ENCODE measurements around the gene COL26A1. TPM values are rescaled to one million over a fixed set of nuclear protein-coding genes. Genes with fewer than 3 reads are reported as not detected.
A peak's percentile ranks its signal among the peaks of the same experiment; 100 is the strongest.
"Not testable (repeated sequence)": the region's sequence is repeated elsewhere in the genome, so short reads cannot be mapped to it uniquely, and the experiment has no call there.

COL26A1 gene
- total RNA-seq, 2 experiments from 2014 or later: not detected

GRCh38 chr7:101450064-101450463 is 87.4 kb downstream of the COL26A1 start:
- Mint-ChIP-seq H3K36me3 (ENCODE audit: low read depth) (no peaks in the 10 kb centered on the region), H3K27me3 (peaks cover 2% of the 10 kb centered on the region), H3K4me1 (no peaks in the 10 kb centered on the region), H3K9me3 (no peaks in the 10 kb centered on the region), H3K4me3 (no peak overlapping the region), H3K27ac (no peak overlapping the region)
- no peak for DNase-seq
- ChIA-PET POLR2A (no interaction called here), CTCF (interaction anchor here (0.7 kb wide), 1 partner anchor 12 kb away, joined by 3 read pairs; no protein-coding TSS in a partner anchor)

GRCh38 chr7:101453617-101454016 is 90.9 kb downstream of the COL26A1 start:
- ChIA-PET CTCF (no interaction called here), POLR2A (no interaction called here)
- Mint-ChIP-seq H3K9me3 (no peaks in the 10 kb centered on the region), H3K4me3 (no peak overlapping the region), H3K27me3 (peaks cover 2% of the 10 kb centered on the region), H3K36me3 (ENCODE audit: low read depth) (no peaks in the 10 kb centered on the region), H3K4me1 (no peaks in the 10 kb centered on the region), H3K27ac (no peak overlapping the region)
- DNase-seq: no peak

GRCh38 chr7:101457001-101457750 is 94.5 kb downstream of the COL26A1 start:
- Mint-ChIP-seq H3K4me3 (no peak overlapping the region), H3K9me3 (no peaks in the 10 kb centered on the region)
- CTCF ChIA-PET: interaction anchor here (0.6 kb wide), 1 partner anchor 275 kb away, joined by 3 read pairs; no protein-coding TSS in a partner anchor

GRCh38 chr7:101465131-101465530 is 102.5 kb downstream of the COL26A1 start:
- Mint-ChIP-seq H3K36me3 (ENCODE audit: low read depth) (no peaks in the 10 kb centered on the region), H3K4me1 (peaks cover 14% of the 10 kb centered on the region), H3K27ac (peak overlapping the region; percentile 72), H3K9me3 (no peaks in the 10 kb centered on the region), H3K4me3 (no peak overlapping the region), H3K27me3 (peaks cover 2% of the 10 kb centered on the region)
- POLR2A ChIA-PET: no interaction called here
- DNase-seq: peak; percentile 19
- CTCF ChIA-PET: interaction anchor here (1.4 kb wide), 1 partner anchor 24 kb away, joined by 7 read pairs; no protein-coding TSS in a partner anchor

More at GRCh38 chr7:101457001-101457750, 94.5 kb downstream of the COL26A1 start:
- no peak for DNase-seq
- Mint-ChIP-seq H3K27me3 (peaks cover 2% of the 10 kb centered on the region), H3K36me3 (ENCODE audit: low read depth) (no peaks in the 10 kb centered on the region), H3K4me1 (no peaks in the 10 kb centered on the region), H3K27ac (no peak overlapping the region)
- POLR2A ChIA-PET: no interaction called here

GRCh38 chr7:101465576-101466196 is 103.0 kb downstream of the COL26A1 start:
- H3K27me3 Mint-ChIP-seq: peaks cover 2% of the 10 kb centered on the region
- H3K4me1 Mint-ChIP-seq: peaks cover 14% of the 10 kb centered on the region
- CTCF ChIA-PET: interaction anchor here (0.7 kb wide), 1 partner anchor 8 kb away, joined by 4 read pairs; no protein-coding TSS in a partner anchor
- peak overlapping the region; percentile 72 for H3K27ac Mint-ChIP-seq
- POLR2A ChIA-PET: no interaction called here
- no peaks in the 10 kb centered on the region for H3K9me3 Mint-ChIP-seq
- H3K4me3 Mint-ChIP-seq: no peak overlapping the region
- DNase-seq: peak; percentile 27
- H3K36me3 Mint-ChIP-seq (ENCODE audit: low read depth): no peaks in the 10 kb centered on the region

- Mint-ChIP-seq H3K27me3 (peaks cover 2% of the 10 kb centered on the region), H3K36me3 (ENCODE audit: low read depth) (no peaks in the 10 kb centered on the region), H3K4me1 (peaks cover 14% of the 10 kb centered on the region), H3K9me3 (no peaks in the 10 kb centered on the region), H3K4me3 (no peak overlapping the region), H3K27ac (no peak overlapping the region)
- ChIA-PET CTCF (no interaction called here), POLR2A (no interaction called here)
- DNase-seq: no peak
Measured at GRCh38 chr7:101466871-101467270, 104.2 kb downstream of the COL26A1 start.

GRCh38 chr7:101468546-101469275 is 106.0 kb downstream of the COL26A1 start:
- H3K27ac Mint-ChIP-seq: no peak overlapping the region

GRCh38 chr7:101470668-101471487 is 108.2 kb downstream of the COL26A1 start:
- no peak for DNase-seq
- Mint-ChIP-seq H3K9me3 (no peaks in the 10 kb centered on the region), H3K36me3 (ENCODE audit: low read depth) (no peaks in the 10 kb centered on the region), H3K4me1 (peaks cover 4% of the 10 kb centered on the region), H3K27me3 (peaks cover 2% of the 10 kb centered on the region), H3K27ac (no peak overlapping the region), H3K4me3 (no peak overlapping the region)
- ChIA-PET CTCF (interaction anchor here (0.7 kb wide), 1 partner anchor 108 kb away, joined by 4 read pairs; no protein-coding TSS in a partner anchor), POLR2A (no interaction called here)

More at GRCh38 chr7:101468546-101469275, 106.0 kb downstream of the COL26A1 start:
- no peak overlapping the region for H3K4me3 Mint-ChIP-seq
- ChIA-PET CTCF (no interaction called here), POLR2A (no interaction called here)
- H3K27me3 Mint-ChIP-seq: peaks cover 2% of the 10 kb centered on the region
- peaks cover 14% of the 10 kb centered on the region for H3K4me1 Mint-ChIP-seq
- no peaks in the 10 kb centered on the region for H3K9me3 Mint-ChIP-seq
- no peaks in the 10 kb centered on the region for H3K36me3 Mint-ChIP-seq (ENCODE audit: low read depth)
- DNase-seq: no peak

- POLR2A ChIA-PET: no interaction called here
- Mint-ChIP-seq H3K27me3 (peaks cover 6% of the 10 kb centered on the region), H3K9me3 (peaks cover 5% of the 10 kb centered on the region), H3K36me3 (ENCODE audit: low read depth) (peaks cover 4% of the 10 kb centered on the region), H3K4me3 (no peak overlapping the region), H3K27ac (no peak overlapping the region), H3K4me1 (no peaks in the 10 kb centered on the region)
- CTCF ChIA-PET: interaction anchor here (0.8 kb wide), 1 partner anchor 367 kb away, joined by 5 read pairs; no protein-coding TSS in a partner anchor
- DNase-seq: no peak
Measured at GRCh38 chr7:101474178-101474577, 111.5 kb downstream of the COL26A1 start.

GRCh38 chr7:101475691-101476090 is 113.0 kb downstream of the COL26A1 start:
- DNase-seq; CTCF ChIA-PET; H3K36me3 Mint-ChIP-seq (ENCODE audit: low read depth); H3K27me3 Mint-ChIP-seq; H3K4me3 Mint-ChIP-seq; H3K27ac Mint-ChIP-seq; POLR2A ChIA-PET; H3K4me1 Mint-ChIP-seq: not testable (repeated sequence)
- peaks cover 13% of the 10 kb centered on the region for H3K9me3 Mint-ChIP-seq

- no peak overlapping the region for H3K27ac Mint-ChIP-seq
- CTCF ChIA-PET: interaction anchor here (1.0 kb wide), 1 partner anchor 11 kb away, joined by 3 read pairs; no protein-coding TSS in a partner anchor
- H3K4me1 Mint-ChIP-seq: no peaks in the 10 kb centered on the region
- H3K36me3 Mint-ChIP-seq (ENCODE audit: low read depth): peaks cover 7% of the 10 kb centered on the region
- peaks cover 16% of the 10 kb centered on the region for H3K9me3 Mint-ChIP-seq
- H3K27me3 Mint-ChIP-seq: peaks cover 13% of the 10 kb centered on the region
- DNase-seq: no peak
- H3K4me3 Mint-ChIP-seq: no peak overlapping the region
- POLR2A ChIA-PET: no interaction called here
Measured at GRCh38 chr7:101479217-101479616, 116.5 kb downstream of the COL26A1 start.

- POLR2A ChIA-PET: not testable (repeated sequence)
Measured at GRCh38 chr7:101486056-101486432, 123.4 kb downstream of the COL26A1 start.

More at GRCh38 chr7:101486056-101486432, 123.4 kb downstream of the COL26A1 start:
- H3K4me1 Mint-ChIP-seq; H3K9me3 Mint-ChIP-seq; H3K27ac Mint-ChIP-seq; H3K27me3 Mint-ChIP-seq; CTCF ChIA-PET; DNase-seq; H3K36me3 Mint-ChIP-seq (ENCODE audit: low read depth); H3K4me3 Mint-ChIP-seq: not testable (repeated sequence)

All from activated CD4-positive, alpha-beta memory T cell treated with anti-CD3 and anti-CD28 coated beads, Interleukin-2, amount 10 ng/mL, durations not matched to agents 7 days and 5 days (primary cell).